LHCN-M2 (cell line): Measurements from ENCODE around the gene MRPS21. TPM values are rescaled to one million over a fixed set of nuclear protein-coding genes. Genes with fewer than 3 reads are reported as not detected.
A peak's percentile ranks its signal among the peaks of the same experiment; 100 is the strongest.

Experiments used
- DNase-seq: peaks from one replicate; pipeline ENCODE4 v3.0.0-alpha.2; 2012; ENCODE audit warnings: low read depth
- polyA plus RNA-seq: library from polyadenylated mRNA; unstranded; fragments of >200 nt; gene quantifications from one replicate; pipeline ENCODE4 v1.2.1, GENCODE V29; 2012; ENCODE audit warnings: missing spikeins
- total RNA-seq: library from RNA; depleted of rRNA; stranded (reverse); fragments of >200 nt; gene quantifications from 2 replicates; pipeline ENCODE4 v1.2.3, GENCODE V29; 2014; rRNA removed

MRPS21 gene
- 58.8 and 97.4 TPM in 2 replicates for total RNA-seq
- 122 TPM for polyA plus RNA-seq

DNA sequence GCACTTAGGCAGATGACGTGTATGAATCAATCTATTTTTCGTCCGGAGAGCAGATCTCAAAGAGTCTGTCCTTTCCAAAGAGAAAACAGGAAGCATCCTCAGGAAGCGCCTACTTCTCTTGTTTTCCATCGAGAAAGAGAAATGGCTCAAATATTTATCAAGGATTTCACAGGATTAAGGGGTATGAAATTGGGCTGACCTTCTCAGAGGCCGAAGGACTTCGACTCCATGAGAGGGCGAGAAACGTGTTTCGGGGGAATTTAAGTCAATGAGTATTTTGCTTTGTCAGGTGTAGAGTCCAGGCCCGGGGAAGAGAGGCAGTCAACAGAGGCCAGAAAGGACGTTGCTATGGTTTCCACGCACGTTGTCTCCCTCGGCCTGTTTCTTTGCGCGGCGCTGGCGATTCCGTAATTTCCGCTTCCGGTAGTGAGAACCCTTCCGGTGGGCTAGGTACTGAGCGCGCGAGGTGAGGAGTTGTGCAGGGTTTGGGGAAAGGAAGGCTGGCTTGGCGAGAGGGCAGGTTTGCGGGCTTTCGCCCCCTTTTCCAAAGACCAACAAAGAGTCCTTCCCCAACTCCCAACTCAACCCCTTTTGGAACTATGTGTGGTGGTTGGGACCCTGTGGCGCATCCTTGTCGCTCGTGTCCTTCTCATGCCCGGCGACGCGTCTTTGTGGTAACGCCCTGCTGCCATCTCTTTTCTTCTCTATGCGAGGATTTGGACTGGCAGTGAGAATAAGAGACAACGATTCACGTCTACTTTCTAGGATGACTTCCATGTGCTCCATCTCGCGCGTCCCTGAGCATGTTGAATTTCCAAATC is at the start of gene MRPS21:
TSS of gene MRPS21 (plus strand) at position 429 of the 821 bp plus-strand sequence. CDS start 506 bp downstream, outside the sequence.
- peak; percentile 90 for DNase-seq

DNA sequence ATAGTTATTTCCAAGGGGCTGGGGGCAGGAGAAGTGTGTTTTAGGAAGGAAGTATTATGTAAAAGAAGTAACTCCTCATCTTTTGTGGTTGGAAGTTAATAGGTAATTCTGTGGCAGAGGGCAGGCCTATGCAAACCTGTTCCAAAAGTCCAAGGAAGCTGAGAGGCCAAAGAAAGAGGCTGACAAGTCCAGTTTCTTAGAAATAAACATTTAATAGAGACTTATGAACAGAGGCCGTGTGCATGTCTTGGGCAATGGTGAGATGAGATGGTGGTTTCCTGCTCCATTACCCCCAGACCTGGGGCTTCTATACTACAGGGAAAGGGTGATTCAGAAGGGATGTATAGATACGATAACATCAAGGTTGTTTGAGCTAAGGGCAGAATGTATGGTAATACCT is 43.7 kb upstream of the MRPS21 start:
- no peak for DNase-seq

DNA sequence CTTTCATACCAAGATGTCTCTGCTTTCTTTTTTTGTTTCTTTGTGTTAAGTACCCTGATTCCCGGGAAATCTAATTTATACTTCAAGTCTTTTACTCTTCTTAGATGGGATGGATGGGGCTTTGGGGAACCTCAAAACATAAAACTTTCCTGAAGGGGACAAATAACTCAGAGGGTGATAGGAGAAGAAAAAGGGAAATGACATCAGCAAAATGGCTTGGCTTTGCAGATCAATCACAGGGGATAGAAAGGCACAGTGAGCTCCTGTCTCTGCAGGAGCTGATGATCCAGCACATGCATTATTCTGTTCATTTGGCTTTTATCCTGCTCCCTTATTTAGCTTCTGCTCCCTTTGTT is 37.5 kb upstream of the MRPS21 start:
- no peak for DNase-seq

DNA sequence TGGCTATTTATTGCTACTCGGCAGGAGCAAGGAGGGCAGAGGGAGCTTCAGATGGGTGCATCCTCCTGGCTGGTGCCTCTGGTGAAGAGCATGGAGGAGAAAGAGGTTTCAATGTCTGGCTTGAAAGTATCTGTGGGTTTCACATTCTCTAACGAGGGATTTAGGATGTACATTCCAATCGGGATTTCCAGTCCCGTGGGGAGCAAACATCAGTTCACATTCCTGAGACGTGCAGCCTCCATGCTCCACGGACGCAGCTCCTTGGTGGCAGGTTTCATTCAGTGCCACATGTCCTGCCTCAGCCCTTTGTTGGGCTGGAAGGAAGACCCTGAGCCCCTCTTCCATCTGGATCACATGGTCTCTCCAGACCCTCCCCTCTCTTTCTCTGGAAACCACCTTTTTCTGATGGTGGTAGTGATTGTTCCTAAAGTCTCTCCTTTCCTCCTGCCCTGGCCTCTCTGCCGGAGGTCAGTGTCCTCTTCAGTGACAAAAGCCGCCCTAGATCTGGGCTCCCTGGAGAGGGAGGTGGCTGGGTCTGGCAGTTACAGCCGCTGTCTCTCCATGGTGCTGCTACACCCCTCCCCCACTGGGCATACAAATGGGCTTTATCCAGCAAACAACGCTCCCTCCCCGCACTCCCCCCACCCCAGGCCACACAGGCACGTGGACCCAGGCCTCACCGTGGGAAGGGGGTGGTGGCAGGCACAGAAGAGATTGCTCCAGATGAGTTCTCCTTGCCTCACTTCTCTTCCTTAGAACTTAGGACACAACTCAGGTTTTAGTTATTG is 36.9 kb upstream of the MRPS21 start:
- DNase-seq: no peak

DNA sequence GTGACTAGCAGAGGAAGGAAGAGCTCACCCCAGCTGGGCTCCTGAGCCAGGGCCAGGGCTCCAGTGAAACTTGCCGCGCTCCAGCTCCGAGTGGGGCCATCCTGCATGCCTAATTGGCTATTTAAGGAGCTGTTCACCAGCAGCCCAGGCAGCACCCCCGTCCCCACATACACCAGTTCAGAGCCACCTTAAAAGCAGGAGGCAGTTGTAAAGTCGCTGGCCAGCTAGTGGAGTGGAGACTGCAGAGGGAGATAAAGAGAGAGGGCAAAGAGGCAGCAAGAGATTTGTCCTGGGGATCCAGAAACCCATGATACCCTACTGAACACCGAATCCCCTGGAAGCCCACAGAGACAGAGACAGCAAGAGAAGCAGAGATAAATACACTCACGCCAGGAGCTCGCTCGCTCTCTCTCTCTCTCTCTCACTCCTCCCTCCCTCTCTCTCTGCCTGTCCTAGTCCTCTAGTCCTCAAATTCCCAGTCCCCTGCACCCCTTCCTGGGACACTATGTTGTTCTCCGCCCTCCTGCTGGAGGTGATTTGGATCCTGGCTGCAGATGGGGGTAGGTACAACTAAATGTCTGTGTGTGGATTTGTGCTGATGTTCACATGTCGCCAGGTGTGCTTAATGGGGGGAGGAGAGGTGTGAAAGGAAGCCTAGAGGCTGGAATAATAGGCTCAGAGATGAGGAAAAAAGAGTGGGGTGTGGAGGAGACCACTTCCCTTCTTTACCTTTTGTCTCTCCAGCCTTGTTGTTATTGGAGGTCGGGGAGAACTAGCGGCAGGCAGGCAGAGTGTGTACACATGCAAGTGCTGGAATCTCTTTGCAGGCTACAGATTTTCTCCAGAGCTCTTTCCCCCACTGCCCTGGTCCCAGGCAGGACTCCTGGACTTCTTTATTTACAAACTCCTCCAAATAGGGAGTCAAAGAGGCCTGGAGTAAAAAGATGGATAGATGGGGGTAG is 35.8 kb upstream of the MRPS21 start, which contains the start of gene CA14:
TSS of gene CA14 (plus strand) at position 151 of the 962 bp plus-strand sequence. CDS start at position 506, 355 bp downstream.
- no peak for DNase-seq

DNA sequence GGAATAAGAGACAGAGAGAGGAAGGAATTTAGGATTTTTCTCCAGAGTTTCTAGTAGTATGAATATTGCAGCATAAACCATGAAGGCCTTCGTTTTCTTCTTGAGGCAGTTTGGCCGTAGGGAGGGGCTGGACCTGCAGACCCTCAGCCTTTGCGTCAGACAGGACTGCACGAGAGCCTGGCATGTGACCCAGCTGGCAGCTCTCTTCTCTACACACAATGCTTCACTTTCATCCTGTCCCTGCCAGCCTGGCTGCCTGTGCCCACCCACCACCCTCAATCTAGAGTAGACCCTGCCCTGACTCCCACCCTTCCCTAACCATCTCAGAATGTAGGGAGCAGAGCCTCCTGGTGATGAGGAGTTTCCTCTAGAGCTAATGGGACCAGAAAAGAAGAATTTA is 34.4 kb upstream of the MRPS21 start:
- DNase-seq: no peak

DNA sequence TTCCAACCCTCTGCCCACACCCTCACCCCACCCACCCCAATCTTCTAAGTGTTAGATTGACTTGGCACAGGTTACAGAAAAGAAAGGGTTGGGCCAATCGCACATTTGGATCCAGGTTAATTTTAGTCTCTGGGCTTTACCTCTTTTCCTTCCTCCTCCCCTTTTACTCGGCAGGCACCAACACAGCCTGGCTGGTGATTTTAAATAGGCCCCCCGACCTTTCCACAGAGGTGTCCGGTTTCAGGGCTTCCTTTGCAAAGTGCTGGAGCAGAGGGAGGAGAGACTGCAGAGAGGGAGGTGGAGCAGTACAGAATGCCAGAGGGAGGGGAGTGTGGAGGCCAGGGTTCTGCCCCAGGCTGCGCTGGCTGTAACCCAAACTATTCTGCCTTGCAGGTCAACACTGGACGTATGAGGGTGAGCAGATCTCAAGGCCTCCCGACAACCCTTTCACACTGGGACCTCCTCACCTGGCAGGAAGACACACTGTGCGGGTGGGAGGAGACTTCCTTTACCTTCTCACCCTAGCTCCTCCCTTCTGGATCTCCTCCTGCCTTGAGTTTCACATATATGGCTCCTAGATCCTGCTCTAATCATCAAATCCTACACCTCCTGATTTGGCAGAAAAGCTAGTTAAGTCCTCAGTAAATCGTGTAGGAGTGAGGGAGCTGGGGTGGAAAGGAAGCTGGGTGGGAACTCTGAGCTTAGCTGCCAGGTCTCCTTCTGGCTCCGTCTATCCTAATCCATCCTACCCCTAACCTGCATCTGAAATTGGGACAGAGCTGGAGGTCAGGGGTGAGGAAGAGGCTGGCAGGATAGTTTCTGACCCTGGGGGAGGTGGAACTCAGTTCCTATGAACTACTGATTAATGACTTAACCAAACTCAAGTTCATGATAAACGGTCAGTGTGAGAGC is 33.6 kb upstream of the MRPS21 start:
- DNase-seq: no peak

DNA sequence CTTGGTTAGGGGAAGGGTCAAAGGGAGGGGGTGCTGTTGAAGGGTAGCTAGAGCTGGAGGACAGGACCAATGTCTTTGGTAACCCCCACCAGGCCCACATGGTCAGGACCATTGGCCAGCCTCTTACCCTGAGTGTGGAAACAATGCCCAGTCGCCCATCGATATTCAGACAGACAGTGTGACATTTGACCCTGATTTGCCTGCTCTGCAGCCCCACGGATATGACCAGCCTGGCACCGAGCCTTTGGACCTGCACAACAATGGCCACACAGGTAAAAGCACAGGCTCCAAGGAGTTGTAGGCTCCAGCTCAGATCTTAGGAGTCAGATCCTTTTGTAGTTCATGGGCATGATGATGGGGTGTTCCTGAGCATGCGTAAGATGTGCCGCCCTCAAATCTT is 32.3 kb upstream of the MRPS21 start:
- DNase-seq: no peak

DNA sequence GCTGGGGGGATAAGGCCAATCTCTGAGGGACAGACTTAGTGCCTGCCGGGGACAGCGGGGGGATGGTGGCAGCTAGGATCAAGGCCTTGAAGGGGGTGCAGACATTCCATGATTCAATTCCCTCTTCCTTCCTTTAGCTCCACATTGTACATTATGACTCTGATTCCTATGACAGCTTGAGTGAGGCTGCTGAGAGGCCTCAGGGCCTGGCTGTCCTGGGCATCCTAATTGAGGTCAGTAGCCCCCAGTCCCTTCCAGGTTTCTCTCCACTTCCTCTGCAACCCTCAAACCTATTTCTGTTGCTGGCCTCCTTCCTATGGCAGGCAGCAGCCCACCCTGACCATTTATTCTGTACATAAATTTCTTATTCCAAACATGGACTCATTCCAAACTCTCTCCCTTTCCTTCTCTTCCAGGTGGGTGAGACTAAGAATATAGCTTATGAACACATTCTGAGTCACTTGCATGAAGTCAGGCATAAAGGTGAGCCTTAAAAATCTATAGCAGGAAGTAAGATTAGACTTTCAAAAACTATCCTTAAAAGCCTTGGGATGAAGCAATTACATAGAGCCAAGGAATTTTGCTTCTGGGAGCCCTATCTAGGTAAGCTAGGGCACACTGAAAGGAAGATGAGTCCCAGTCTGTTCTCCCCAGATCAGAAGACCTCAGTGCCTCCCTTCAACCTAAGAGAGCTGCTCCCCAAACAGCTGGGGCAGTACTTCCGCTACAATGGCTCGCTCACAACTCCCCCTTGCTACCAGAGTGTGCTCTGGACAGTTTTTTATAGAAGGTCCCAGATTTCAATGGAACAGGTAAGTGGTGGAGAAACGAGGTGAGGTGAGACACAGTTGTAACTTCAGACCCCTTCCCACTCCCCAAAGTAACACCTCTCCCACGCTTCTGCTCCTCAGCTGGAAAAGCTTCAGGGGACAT is 31.0 kb upstream of the MRPS21 start:
- no peak for DNase-seq

DNA sequence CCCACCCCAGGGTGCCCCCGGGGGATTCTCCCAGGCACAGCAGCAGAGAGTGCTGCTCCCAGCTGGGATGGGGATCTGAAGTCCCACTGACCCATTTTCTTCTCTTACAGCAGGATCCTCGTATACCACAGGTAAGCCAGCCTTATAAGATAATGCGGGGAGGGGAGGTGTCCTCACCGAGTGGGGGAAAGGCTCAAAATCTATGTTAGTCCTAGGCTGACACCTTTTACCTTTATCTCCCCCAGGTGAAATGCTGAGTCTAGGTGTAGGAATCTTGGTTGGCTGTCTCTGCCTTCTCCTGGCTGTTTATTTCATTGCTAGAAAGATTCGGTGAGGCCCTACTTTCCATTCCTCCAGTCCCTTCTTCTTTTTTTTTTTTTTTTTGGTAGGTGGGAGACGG is 30.1 kb upstream of the MRPS21 start:
- DNase-seq: no peak

DNA sequence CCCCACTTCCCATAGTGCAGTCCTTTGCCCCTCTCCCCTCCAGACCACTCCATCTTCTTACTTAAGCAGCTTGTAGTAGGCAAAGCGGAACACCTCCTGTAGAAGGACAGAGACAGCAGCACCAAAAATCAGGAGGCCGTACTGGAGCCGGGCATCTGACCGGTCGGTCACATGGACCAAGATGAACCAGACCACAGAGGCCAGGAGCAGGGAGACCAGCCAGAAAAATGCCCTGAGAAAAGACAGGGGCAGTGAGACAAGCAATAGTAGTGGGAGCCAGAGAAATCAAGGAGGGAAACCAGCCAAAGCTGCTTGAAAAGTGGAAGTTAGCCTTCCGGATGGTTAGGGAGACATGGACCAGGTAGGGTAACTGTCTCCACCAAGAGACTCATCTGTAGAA is 25.8 kb upstream of the MRPS21 start:
- no peak for DNase-seq

DNA sequence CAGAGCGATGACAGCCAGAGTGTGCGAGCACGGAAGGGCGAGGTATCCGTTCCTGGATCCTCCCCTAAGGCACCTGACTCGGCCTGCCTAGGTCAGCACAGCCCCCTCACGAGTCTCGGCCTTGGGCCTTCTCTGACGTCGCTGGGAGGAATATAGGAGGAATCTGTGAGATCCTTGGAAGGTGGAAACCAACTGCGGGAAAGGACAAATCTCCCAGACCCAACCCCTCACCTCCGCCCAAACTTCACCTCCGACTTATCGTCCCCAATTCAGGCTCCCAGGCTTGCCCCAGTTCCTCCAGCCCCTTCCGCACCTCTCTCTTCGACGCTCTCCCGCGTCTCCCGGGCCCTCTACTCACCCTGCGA is 25.3 kb upstream of the MRPS21 start:
- no peak for DNase-seq

DNA sequence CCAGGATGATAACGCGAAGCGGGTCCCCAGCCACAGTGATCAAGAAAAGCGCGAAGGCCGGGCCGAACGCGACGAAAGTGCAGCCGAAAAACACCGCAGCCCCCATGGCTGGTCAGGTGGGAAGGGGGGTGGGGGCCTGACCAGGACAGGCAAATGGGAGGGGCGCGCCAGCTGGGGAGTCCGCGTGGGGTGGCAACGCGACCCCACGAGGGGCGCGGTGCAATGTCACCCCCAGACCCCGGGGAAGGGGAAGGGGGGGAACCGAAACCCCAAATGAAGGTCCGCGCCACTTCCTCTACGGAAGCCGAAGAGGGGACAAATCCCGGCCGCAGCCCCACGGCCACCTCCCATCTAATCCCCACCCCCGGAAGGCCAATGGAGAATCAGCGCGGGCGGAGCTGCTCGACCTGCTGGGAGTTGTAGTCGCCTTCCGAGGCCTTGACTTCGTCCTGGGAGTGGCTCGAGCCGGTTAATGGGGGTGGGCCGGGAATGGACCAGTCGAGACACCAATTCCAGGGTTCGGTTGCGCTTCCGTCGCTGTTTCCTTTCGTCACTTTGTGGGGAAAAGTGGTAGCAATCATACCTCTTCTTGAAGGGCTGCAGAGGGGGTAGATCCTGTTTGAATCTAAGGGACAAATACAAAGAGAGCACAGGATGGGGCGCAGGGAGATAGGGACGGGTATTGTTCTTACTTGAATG is 24.8 kb upstream of the MRPS21 start, which contains the start of gene APH1A:
TSS of gene APH1A (minus strand) at position 312 of the 699 bp plus-strand sequence. CDS start at position 106, 206 bp downstream.
- DNase-seq: peak; percentile 97

DNA sequence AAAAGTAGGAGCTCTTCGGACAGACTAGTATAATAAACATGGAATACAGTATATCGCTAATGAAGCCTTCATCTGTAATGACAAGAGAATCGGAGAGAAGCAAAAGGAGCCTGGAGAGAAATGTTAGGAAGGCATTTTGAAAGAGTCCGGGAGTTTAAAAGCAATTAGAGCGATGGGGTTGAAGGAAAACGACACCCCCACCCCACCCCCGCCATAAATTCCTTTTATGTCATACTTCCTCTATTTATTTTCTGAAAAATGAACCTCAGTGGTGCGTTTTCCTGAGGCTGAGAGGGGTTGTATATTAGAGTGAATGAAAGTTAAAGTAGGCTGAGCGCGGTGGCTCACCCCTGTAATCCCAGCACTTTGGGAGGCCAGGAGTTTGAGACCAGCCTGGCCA is 24.2 kb upstream of the MRPS21 start:
- no peak for DNase-seq

DNA sequence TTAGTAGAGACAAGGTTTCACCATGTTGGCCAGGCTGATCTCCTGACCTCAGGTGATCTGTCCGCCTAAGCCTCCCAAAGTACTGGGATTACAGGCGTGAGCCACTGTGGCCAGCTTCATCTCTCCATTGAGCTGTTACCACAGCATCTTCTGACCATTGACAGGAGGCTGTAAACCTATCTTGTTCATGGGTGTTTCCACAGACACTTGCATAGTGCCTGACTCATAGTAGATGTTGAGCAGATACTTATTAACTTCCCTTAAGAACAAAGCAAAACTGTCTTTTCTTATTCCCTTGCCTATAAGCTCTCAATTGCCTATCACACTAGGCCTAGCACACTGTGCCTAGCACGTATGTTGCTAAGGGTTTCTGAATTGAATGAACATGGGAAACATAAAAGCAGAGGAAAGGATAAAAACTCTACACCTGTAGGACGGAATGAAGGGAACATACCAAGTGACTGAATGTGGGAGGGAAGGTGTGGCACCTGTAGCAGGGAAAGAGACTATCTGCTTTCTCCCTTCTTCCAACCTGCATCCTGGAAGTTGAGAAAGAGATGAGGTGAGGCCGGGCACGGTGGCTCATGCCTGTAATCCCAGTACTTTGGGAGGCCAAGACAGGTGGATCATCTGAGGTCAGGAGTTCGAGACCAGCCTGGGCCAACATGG is 22.2 kb upstream of the MRPS21 start:
- DNase-seq: no peak

DNA sequence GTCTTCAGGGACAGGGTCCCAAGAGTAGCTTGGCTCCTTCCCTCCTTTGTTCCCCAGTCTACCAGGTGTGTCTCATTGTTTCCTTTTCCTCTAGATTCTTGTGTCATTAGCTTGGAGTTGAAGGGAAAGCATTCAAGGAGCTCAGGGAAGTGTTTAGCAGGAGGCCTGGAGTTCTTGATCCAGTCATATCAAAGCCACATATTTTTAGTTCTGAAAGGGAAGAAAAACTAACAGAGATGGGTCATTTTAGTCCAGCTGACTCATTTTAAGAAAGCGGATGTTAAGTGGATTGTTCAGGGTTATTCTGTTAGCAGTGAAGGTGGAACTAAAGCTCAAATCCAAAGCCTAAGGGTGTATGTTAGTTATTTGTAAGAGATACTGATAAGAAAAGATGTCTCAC is 20.4 kb upstream of the MRPS21 start:
- DNase-seq: no peak

DNA sequence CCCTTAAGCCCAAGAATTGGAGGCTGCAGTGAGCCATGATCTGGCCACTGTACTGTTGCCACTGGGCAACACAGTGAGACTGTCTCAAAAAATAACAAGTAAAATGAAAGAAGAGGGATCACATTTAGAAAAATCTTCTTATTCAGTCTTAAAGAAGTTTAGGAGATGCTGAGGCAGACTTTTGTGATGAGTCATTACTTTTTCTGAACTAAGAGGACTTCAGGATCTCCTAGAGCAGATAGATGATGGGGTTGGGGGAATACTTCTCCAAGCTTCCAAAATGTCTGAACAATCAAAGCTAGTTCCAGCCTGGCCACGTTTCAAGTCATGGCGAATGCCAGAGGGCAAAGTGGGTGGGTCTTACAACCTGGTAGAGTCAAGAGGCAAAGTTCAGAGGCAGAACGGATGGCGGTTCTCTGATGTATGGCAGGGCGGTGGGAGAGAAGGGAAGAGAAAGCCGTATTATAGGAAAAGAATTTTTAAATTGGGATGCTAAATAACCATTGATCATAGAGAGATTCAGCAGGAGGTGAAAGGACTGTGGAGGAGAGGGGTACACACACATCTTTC is 13.4 kb upstream of the MRPS21 start:
- no peak for DNase-seq
